Measurements from ENCODE around the gene FABP3.

- TF ChIP-seq CTCF (IDR thresholded peaks at IDR 0.05; ENCODE audit: control extremely low read depth in 1 of 3, insufficient read depth in 1 of 3, low read depth in 1 of 3, low read length in 3 of 3) (no peak), SP4 (IDR thresholded peaks at IDR 0.05; ENCODE audit: low read length) (no peak), YY1 (IDR thresholded peaks at IDR 0.05; ENCODE audit: low read depth, low read length) (no peak), EGR1 (IDR thresholded peaks at IDR 0.05; ENCODE audit: borderline replicate concordance, low read depth, low read length) (no peak), POLR2AphosphoS5 (IDR thresholded peaks at IDR 0.05; ENCODE audit: low read depth, low read length) (no peak), ZNF274 (IDR thresholded peaks at IDR 0.05; ENCODE audit: borderline replicate concordance, extremely low read depth, low read length) (no peak), SAP30 (IDR thresholded peaks at IDR 0.05; ENCODE audit: insufficient read depth, insufficient replicate concordance, low read length) (no peak), MAX (IDR thresholded peaks at IDR 0.05) (no peak), RBBP5 (IDR thresholded peaks at IDR 0.05; ENCODE audit: borderline replicate concordance, low read depth, low read length) (no peak), EP300 (IDR thresholded peaks at IDR 0.05; ENCODE audit: borderline replicate concordance in 1 of 2, low read depth in 2 of 2, low read length in 2 of 2) (no peak), RAD21 (IDR thresholded peaks at IDR 0.05 in 1 of 2, conservative IDR thresholded peaks at IDR 0.05 in 1 of 2; ENCODE audit: low read depth in 2 of 2, low read length in 2 of 2) (no peak), EZH2 (IDR thresholded peaks at IDR 0.05; ENCODE audit: low read depth, low read length, severe bottlenecking) (no peak), POLR2A (IDR thresholded peaks at IDR 0.05; ENCODE audit: control extremely low read depth in 1 of 2, low read depth in 2 of 2, low read length in 2 of 2) (no peak)
Observed at GRCh38 chr1:31407029-31407626, 34.3 kb upstream of the FABP3 start.

Measured in H1 (cell line).